Measurements from ENCODE around the gene CCN5.

- TF ChIP-seq REST (IDR thresholded peaks at IDR 0.05; ENCODE audit: low read depth) (no peak), FOXM1 (IDR thresholded peaks at IDR 0.05; ENCODE audit: borderline replicate concordance, low read depth) (no peak), TCF12 (IDR thresholded peaks at IDR 0.05; ENCODE audit: low read depth) (no peak), YY1 (IDR thresholded peaks at IDR 0.05; ENCODE audit: low read depth) (no peak), TAF1 (IDR thresholded peaks at IDR 0.05; ENCODE audit: low read depth) (no peak), NFIC (IDR thresholded peaks at IDR 0.05) (no peak), MAX (IDR thresholded peaks at IDR 0.05) (no peak; the same call in 1 of the 2 replicates), EP300 (IDR thresholded peaks at IDR 0.05; ENCODE audit: borderline replicate concordance) (no peak), CEBPB (IDR thresholded peaks at IDR 0.05) (no peak), CREB1 (IDR thresholded peaks at IDR 0.05; ENCODE audit: low read depth) (no peak), TEAD4 (IDR thresholded peaks at IDR 0.05) (no peak), RAD21 (IDR thresholded peaks at IDR 0.05; ENCODE audit: low read depth) (no peak)
Observed at GRCh38 chr20:44738813-44739477, 23.8 kb downstream of the CCN5 start.
